Neural cell (in vitro differentiated cells): ENCODE measurements around the gene CCDC73. TPM values are rescaled to one million over a fixed set of nuclear protein-coding genes. Genes with fewer than 3 reads are reported as not detected.
"Not testable (repeated sequence)": the region's sequence is repeated elsewhere in the genome, so short reads cannot be mapped to it uniquely, and the experiment has no call there.

ENCODE experiments used
- H2AFZ ChIP-seq: fragments of 200-600, 300-800 bp; sonication (generic), shearing (Covaris generic); 2 replicates; pipeline ENCODE4 v1.6.0; 2014; ENCODE audit warnings: low read depth, mild to moderate bottlenecking, antibody characterized with exemption, low read length, moderate library complexity
- H3F3A ChIP-seq: fragments of 200-600 bp; shearing (Covaris generic); 2 replicates; pipeline ENCODE4 v1.6.1; 2016; ENCODE audit warnings: mild to moderate bottlenecking, moderate library complexity, mixed read lengths, antibody characterized with exemption, low read length; ENCODE audit not compliant: insufficient read depth, poor library complexity, severe bottlenecking
- H3K27ac ChIP-seq: fragments of 200-600, 300-800 bp; sonication (generic), shearing (Covaris generic); 2 replicates; pipeline ENCODE4 v1.5.1; 2014; ENCODE audit warnings: mild to moderate bottlenecking, low read length, moderate library complexity
- H3K27me3 ChIP-seq: fragments of 300-800, 200-600 bp; sonication (generic), shearing (Covaris generic); 2 replicates; pipeline ENCODE4 v1.6.0; 2014; ENCODE audit warnings: mild to moderate bottlenecking, low read depth, low read length, moderate library complexity; ENCODE audit not compliant: insufficient read depth
- H3K36me3 ChIP-seq: fragments of 300-800, 200-600 bp; sonication (generic), shearing (Covaris generic); 2 replicates; pipeline ENCODE4 v1.5.1; 2014; ENCODE audit warnings: mild to moderate bottlenecking, antibody characterized with exemption, low read length, moderate library complexity; ENCODE audit not compliant: insufficient read depth
- H3K4me2 ChIP-seq: fragments of 300-800, 200-600 bp; sonication (generic), shearing (Covaris generic); 2 replicates; pipeline ENCODE4 v1.6.0; 2014; ENCODE audit warnings: mild to moderate bottlenecking, low read length
- H3K4me3 ChIP-seq: fragments of 300-800, 200-600 bp; sonication (generic), shearing (Covaris generic); 2 replicates; pipeline ENCODE4 v1.5.1; 2014; ENCODE audit warnings: mild to moderate bottlenecking, low read length, moderate library complexity
- H3K79me2 ChIP-seq: fragments of 200-600 bp; shearing (Covaris generic); replicated peaks from 2 replicates; pipeline ENCODE4 v1.6.0; 2014; ENCODE audit warnings: mild to moderate bottlenecking, low read length, moderate library complexity; ENCODE audit not compliant: insufficient read depth
- H3K9ac ChIP-seq: fragments of 300-800, 200-600 bp; sonication (generic), shearing (Covaris generic); 2 replicates; pipeline ENCODE4 v1.6.1; 2016; ENCODE audit warnings: mild to moderate bottlenecking, low read length, mixed read lengths
- H3K9me2 ChIP-seq: fragments of 200-600 bp; shearing (Covaris generic); 2 replicates; pipeline ENCODE4 v1.6.1; 2016; ENCODE audit warnings: mild to moderate bottlenecking, low read length, mixed read lengths; ENCODE audit not compliant: insufficient read depth
- H3K9me3 ChIP-seq: fragments of 200-600, 300-800 bp; sonication (generic), shearing (Covaris generic); 2 replicates; pipeline ENCODE4 v1.6.1; 2016; ENCODE audit warnings: mild to moderate bottlenecking, mixed run types, low read length, moderate library complexity, mixed read lengths
- H4K20me1 ChIP-seq: fragments of 200-600 bp; shearing (Covaris generic); 2 replicates; pipeline ENCODE4 v1.6.1; 2016; ENCODE audit warnings: mild to moderate bottlenecking, mixed run types; ENCODE audit not compliant: insufficient read depth
- EP300 ChIP-seq: fragments of 450-650 bp; conservative IDR thresholded peaks from 2 replicates; pipeline ENCODE4 v1.6.1; 2014; ENCODE audit warnings: antibody characterized with exemption, mild to moderate bottlenecking, moderate library complexity; ENCODE audit not compliant: poor library complexity, severe bottlenecking
- EZH2 ChIP-seq: fragments of 200-600, 300-800 bp; shearing (Covaris generic), sonication (generic); IDR thresholded peaks from 2 replicates; pipeline ENCODE4 v1.6.1; 2014; ENCODE audit warnings: antibody characterized with exemption, low read length, borderline replicate concordance, mild to moderate bottlenecking; ENCODE audit not compliant: insufficient read depth, poor library complexity, severe bottlenecking
- MXI1 ChIP-seq: fragments of 450-650 bp; conservative IDR thresholded peaks from 2 replicates; pipeline ENCODE4 v1.6.1; 2014; ENCODE audit warnings: antibody characterized with exemption, mild to moderate bottlenecking; ENCODE audit not compliant: poor library complexity, severe bottlenecking
- POLR2AphosphoS5 ChIP-seq: IDR thresholded peaks from 2 replicates; pipeline ENCODE4 v1.6.1; 2012
- RAD21 ChIP-seq: fragments of 450-650 bp; conservative IDR thresholded peaks from 2 replicates; pipeline ENCODE4 v1.6.1; 2014; ENCODE audit warnings: antibody characterized with exemption, mild to moderate bottlenecking, moderate library complexity
- SMC3 ChIP-seq: fragments of 450-650 bp; conservative IDR thresholded peaks from 2 replicates; pipeline ENCODE4 v1.6.1; 2014; ENCODE audit warnings: antibody characterized with exemption, mild to moderate bottlenecking, moderate library complexity; ENCODE audit not compliant: poor library complexity
- TAF1 ChIP-seq: IDR thresholded peaks from 2 replicates; pipeline ENCODE4 v1.6.1; 2012; ENCODE audit warnings: low read depth
- polyA plus RNA-seq: library from polyadenylated mRNA; depleted of rRNA; stranded (reverse); fragments of >200 nt; gene quantifications from 2 replicates; pipeline ENCODE4 v1.2.3, GENCODE V29; 2014
- TF ChIP-seq, protein P1 (sequence below): fragments of 450-650 bp; IDR thresholded peaks from 2 replicates; pipeline ENCODE4 v1.5.1; 2014; ENCODE audit warnings: antibody characterized with exemption, mild to moderate bottlenecking, moderate library complexity; ENCODE audit not compliant: poor library complexity, severe bottlenecking
- TF ChIP-seq, protein P2 (sequence below): IDR thresholded peaks from 2 replicates; pipeline ENCODE4 v1.6.1; 2012; ENCODE audit warnings: borderline replicate concordance

The CCDC73 gene
- polyA plus RNA-seq, 1 donor from 2014 or later: 0.07 TPM

DNA sequence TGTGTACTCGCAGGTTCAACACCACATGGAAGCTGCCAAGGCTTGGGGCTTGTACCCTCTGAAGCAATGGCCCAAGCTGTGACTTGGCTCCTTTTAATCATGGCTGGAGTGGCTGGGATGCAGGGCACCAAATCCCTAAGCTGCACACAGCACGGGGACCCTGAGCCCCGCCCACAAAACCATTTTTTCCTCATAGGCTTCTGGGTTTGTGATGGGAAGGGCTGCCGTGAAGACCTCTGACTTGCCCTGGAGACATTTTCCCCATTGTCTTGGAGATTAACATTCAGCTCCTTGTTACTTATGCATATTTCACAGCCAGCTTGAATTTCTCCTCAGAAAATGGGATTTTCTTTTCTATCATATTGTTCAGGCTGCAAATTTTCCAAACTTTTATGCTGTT, 185.6 kb downstream of the CCDC73 start:
- not testable (repeated sequence) for H3F3A ChIP-seq, H3K4me2 ChIP-seq, H3K9ac ChIP-seq, H4K20me1 ChIP-seq, H3K9me2 ChIP-seq, H3K9me3 ChIP-seq, H3K27ac ChIP-seq, H3K79me2 ChIP-seq, H2AFZ ChIP-seq, H3K4me3 ChIP-seq, H3K36me3 ChIP-seq, H3K27me3 ChIP-seq

DNA sequence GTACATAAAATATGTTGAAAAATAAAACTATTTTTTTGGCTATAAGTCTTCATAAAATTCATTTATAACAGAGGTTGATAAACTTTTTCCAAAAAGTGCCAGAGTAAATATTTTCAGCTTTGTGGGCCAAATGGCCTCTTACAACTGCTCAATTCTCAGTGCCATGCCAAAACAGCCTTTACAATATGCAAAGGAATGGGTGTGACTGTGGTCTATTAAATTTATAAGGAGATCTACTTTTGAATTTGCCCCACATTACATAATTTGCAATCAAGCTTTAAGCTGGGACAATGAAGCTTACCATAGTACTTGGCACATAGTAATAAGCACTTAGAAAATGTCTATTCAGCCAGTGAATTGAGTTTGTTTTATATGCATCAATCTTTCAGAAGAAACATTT, 188.2 kb downstream of the CCDC73 start:
- Histone ChIP-seq H3F3A (no peaks in the 10 kb centered on the region), H3K9me3 (no peaks in the 10 kb centered on the region), H3K36me3 (peaks cover 13% of the 10 kb centered on the region), H4K20me1 (no peaks in the 10 kb centered on the region), H3K27me3 (no peaks in the 10 kb centered on the region), H3K9ac (no peak overlapping the region), H3K4me2 (no peak overlapping the region), H3K79me2 (no peaks in the 10 kb centered on the region), H3K4me3 (no peak overlapping the region), H2AFZ (no peak overlapping the region), H3K9me2 (no peaks in the 10 kb centered on the region), H3K27ac (no peak overlapping the region)
- TF ChIP-seq SMC3: no peak
- no peak for TF ChIP-seq MXI1
- TF ChIP-seq, protein P1, sequence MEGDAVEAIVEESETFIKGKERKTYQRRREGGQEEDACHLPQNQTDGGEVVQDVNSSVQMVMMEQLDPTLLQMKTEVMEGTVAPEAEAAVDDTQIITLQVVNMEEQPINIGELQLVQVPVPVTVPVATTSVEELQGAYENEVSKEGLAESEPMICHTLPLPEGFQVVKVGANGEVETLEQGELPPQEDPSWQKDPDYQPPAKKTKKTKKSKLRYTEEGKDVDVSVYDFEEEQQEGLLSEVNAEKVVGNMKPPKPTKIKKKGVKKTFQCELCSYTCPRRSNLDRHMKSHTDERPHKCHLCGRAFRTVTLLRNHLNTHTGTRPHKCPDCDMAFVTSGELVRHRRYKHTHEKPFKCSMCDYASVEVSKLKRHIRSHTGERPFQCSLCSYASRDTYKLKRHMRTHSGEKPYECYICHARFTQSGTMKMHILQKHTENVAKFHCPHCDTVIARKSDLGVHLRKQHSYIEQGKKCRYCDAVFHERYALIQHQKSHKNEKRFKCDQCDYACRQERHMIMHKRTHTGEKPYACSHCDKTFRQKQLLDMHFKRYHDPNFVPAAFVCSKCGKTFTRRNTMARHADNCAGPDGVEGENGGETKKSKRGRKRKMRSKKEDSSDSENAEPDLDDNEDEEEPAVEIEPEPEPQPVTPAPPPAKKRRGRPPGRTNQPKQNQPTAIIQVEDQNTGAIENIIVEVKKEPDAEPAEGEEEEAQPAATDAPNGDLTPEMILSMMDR: no peak
- TF ChIP-seq POLR2AphosphoS5: no peak
- no peak for TF ChIP-seq TAF1
- TF ChIP-seq, protein P2, sequence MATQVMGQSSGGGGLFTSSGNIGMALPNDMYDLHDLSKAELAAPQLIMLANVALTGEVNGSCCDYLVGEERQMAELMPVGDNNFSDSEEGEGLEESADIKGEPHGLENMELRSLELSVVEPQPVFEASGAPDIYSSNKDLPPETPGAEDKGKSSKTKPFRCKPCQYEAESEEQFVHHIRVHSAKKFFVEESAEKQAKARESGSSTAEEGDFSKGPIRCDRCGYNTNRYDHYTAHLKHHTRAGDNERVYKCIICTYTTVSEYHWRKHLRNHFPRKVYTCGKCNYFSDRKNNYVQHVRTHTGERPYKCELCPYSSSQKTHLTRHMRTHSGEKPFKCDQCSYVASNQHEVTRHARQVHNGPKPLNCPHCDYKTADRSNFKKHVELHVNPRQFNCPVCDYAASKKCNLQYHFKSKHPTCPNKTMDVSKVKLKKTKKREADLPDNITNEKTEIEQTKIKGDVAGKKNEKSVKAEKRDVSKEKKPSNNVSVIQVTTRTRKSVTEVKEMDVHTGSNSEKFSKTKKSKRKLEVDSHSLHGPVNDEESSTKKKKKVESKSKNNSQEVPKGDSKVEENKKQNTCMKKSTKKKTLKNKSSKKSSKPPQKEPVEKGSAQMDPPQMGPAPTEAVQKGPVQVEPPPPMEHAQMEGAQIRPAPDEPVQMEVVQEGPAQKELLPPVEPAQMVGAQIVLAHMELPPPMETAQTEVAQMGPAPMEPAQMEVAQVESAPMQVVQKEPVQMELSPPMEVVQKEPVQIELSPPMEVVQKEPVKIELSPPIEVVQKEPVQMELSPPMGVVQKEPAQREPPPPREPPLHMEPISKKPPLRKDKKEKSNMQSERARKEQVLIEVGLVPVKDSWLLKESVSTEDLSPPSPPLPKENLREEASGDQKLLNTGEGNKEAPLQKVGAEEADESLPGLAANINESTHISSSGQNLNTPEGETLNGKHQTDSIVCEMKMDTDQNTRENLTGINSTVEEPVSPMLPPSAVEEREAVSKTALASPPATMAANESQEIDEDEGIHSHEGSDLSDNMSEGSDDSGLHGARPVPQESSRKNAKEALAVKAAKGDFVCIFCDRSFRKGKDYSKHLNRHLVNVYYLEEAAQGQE: no peak
- TF ChIP-seq EZH2: no peak
- no peak for TF ChIP-seq EP300
- TF ChIP-seq RAD21: no peak
